D721Med (cell line): ENCODE data around the gene DNAJC7.

Experiments
- DNase-seq: peaks from one replicate; pipeline ENCODE4 v3.0.0; 2011; ENCODE audit warnings: low spot score; ENCODE audit not compliant: insufficient read length
- FAIRE-seq: peaks from 2 replicates; lab custom pipeline; 2011; peaks lifted over from hg19 to GRCh38; lab: Jason Lieb, UNC
- TF ChIP-seq, protein P1 (sequence below): IDR thresholded peaks from 2 replicates; pipeline ENCODE4 v1.5.1; 2012; ENCODE audit warnings: mild to moderate bottlenecking, control low read depth; ENCODE audit not compliant: insufficient read depth; ENCODE audit errors: missing control alignments

The DNAJC7 gene

DNA sequence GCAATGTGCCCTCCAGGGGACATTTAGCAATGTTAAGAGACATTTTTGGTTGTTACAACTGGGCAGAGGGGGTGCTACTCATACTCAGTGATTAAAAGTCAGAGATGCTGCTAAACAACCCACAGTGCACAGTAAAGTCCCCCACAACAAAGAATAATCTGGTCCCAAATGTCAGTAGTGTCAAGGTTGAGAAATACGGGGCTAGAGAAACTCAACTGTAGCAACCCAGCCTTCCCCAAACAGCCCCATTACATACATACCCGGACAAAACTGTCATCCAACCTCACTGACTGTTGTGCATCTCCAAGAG lies 20.4 kb downstream of the DNAJC7 start:
- DNase-seq, result no peak
- TF ChIP-seq, protein P1, sequence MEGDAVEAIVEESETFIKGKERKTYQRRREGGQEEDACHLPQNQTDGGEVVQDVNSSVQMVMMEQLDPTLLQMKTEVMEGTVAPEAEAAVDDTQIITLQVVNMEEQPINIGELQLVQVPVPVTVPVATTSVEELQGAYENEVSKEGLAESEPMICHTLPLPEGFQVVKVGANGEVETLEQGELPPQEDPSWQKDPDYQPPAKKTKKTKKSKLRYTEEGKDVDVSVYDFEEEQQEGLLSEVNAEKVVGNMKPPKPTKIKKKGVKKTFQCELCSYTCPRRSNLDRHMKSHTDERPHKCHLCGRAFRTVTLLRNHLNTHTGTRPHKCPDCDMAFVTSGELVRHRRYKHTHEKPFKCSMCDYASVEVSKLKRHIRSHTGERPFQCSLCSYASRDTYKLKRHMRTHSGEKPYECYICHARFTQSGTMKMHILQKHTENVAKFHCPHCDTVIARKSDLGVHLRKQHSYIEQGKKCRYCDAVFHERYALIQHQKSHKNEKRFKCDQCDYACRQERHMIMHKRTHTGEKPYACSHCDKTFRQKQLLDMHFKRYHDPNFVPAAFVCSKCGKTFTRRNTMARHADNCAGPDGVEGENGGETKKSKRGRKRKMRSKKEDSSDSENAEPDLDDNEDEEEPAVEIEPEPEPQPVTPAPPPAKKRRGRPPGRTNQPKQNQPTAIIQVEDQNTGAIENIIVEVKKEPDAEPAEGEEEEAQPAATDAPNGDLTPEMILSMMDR, result no peak
- FAIRE-seq, result no peak

DNA sequence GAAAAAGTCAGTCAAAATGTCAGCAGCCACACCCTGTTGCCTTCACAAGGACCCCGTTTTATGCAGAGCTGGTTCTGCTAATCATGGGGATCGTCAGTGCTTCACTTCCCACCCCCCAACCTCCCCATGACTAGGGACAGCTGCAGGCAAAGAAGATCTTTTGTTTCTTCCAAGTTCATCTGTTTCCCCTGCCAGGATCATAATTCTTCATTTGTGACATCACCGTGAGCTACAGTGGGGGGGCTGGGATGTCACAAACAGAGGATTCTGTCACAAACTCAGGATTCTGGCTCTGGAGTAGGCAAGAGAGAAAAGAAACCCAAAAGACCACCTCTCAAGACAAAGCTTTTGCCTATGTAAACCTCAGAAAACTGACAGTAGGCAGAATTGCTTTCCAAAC lies 24.7 kb downstream of the DNAJC7 start:
- DNase-seq (no peak), FAIRE-seq (no peak)
- TF ChIP-seq, protein P1, result no peak

DNA sequence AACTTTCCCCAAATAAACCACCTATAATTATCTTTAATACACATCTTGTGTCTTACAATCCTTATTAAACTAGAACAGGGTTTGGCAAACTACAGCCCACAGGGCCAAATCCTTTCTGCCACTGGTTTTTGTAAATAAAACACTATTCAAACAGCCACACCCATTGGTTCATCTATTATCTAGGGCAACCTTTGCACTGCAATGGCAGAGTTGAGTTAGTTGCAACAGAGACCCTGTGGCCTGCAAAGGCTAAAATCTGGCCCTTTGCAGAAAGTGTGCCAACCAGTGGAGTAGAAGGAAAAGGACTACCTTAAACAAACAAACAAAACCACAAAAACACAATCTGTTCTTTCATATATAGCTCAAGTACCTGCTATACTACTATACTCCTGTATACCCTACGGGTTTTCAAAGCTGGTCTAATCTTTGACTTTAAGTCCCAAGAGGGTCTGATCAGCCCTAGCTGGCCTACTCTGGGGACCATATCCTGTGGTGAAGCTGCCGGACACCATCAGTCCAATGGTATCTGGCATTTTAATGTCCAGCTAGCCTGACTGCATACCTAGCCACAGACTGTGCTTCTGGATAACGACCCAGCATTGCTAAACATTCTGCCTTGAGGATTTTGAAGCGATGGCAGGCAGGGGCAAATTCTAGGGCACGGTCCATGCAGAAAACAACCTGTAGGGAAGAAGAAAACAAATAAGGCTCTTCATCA lies 27.4 kb downstream of the DNAJC7 start:
- TF ChIP-seq, protein P1, result no peak
- FAIRE-seq, result no peak
- no peak for DNase-seq

DNA sequence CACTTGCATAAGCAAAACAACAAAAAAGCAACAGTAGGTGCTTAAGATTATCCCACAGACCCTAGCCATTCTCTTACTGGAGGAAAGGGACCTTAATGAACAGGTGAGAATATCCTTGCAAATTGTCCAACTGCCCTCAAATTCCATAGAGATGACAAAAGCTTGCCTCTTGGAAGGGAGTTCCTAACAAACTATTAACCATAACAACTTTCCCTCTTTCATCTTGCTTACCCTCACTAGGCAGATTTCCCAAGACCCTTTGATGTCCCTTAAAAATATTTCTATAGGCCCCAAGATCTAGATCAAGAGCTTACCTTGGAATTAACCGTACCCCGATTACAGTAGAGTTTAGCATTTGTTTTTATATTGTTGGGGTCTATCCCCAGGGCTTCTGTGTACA lies 28.8 kb downstream of the DNAJC7 start:
- FAIRE-seq (no peak), DNase-seq (no peak)
- TF ChIP-seq, protein P1, result no peak

DNA sequence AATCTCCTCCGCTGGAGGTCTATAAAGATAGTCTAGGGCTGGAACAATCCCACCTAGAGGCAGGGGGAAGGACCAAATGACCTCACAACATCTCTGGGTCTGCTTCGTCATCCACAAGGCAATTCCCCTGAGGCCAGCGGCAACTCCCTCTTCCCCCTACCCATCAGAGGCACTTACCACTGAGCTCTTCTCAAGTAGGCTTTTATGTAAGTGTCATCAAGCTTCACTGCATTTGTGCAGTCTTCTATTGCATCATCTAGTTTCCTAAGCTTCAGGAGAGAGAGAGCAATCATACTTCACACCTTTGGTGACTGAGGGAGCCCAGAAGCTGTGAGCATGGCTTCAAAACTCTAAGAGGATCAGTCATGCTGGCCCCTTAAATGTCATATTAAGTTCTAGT lies 29.6 kb downstream of the DNAJC7 start:
- no peak for DNase-seq
- FAIRE-seq, result no peak
- TF ChIP-seq, protein P1, result no peak

DNA sequence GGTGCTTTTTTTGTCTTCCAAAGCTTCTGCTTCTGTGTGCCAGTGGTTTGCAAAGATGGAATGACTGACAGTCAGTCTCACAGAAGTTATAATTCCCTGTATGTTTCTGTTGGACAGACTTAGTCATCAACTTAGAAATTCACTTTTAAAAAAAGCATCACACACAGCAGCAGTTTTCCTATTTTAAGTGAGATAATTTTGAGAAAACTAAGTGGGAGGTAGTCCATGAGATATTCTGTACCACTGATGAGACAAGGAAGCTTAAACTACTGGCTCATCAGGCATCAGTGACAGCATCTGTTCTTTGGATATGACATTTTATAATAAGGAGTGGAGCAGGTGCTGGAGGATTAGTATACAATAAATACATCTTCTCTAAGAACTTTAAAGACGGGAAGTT lies 30.6 kb downstream of the DNAJC7 start:
- TF ChIP-seq, protein P1, result no peak
- FAIRE-seq, result no peak
- DNase-seq, result no peak

DNA sequence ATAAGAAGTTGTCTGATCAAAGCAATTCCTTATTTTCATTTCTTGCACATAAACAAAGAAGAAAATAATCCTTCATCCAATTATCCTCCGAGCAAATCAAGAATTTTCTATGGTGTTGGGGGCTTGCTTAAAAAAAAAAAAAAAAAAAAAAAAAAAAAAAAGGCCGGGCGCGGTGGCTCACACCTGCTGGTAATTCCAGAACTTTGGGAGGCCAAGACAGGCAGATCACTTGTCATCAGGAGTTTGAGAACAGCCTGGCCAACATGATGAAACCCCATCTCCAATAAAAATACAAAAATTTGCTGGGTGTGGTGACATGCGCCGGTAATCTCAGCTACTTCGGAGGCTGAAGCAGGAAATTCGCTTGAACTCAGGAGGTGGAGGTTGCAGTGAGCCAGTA lies 31.3 kb downstream of the DNAJC7 start:
- DNase-seq (no peak), FAIRE-seq (no peak)
- TF ChIP-seq, protein P1, result no peak
